ENCODE data around the gene SRSF6.

Gene SRSF6

GRCh38 chr20:43457640-43458421 lies at the start of gene SRSF6:
Gene SRSF6 (plus strand): TSS chr20:43457896. CDS start chr20:43458034, 138 bp downstream.
- H3K79me2 ChIP-seq (ENCODE audit: insufficient read depth, low read length) = peaks cover 13% of the 10 kb centered on the region
- TF ChIP-seq, protein P1, sequence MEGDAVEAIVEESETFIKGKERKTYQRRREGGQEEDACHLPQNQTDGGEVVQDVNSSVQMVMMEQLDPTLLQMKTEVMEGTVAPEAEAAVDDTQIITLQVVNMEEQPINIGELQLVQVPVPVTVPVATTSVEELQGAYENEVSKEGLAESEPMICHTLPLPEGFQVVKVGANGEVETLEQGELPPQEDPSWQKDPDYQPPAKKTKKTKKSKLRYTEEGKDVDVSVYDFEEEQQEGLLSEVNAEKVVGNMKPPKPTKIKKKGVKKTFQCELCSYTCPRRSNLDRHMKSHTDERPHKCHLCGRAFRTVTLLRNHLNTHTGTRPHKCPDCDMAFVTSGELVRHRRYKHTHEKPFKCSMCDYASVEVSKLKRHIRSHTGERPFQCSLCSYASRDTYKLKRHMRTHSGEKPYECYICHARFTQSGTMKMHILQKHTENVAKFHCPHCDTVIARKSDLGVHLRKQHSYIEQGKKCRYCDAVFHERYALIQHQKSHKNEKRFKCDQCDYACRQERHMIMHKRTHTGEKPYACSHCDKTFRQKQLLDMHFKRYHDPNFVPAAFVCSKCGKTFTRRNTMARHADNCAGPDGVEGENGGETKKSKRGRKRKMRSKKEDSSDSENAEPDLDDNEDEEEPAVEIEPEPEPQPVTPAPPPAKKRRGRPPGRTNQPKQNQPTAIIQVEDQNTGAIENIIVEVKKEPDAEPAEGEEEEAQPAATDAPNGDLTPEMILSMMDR (IDR thresholded peaks at IDR 0.05; ENCODE audit: low read length) = no peak
- TF ChIP-seq EZH2 (IDR thresholded peaks at IDR 0.05; ENCODE audit: borderline replicate concordance, low read length) = no peak
- peak within 1 kb of the TSS; percentile 88 for H3K27ac ChIP-seq (ENCODE audit: low read depth, low read length, poor library complexity, severe bottlenecking)
- peaks cover 43% of the 10 kb centered on the region for H3K36me3 ChIP-seq (ENCODE audit: insufficient read depth, low read length)
- peak within 1 kb of the TSS; percentile 82; the same call in 1 of the 2 replicates for H2AFZ ChIP-seq (ENCODE audit: low read length)
- H3K9me2 ChIP-seq (ENCODE audit: low read depth, low read length) = no peaks in the 10 kb centered on the region
- peak within 1 kb of the TSS; percentile 95 for H3K4me3 ChIP-seq (ENCODE audit: low read depth, low read length, poor library complexity, severe bottlenecking)
- peak within 1 kb of the TSS; percentile 81 for H3K4me2 ChIP-seq (ENCODE audit: low read length)
- H3K9me3 ChIP-seq (ENCODE audit: low read length) = no peaks in the 10 kb centered on the region
- no peaks in the 10 kb centered on the region for H3F3A ChIP-seq (ENCODE audit: insufficient read depth, low read length)
- H4K20me1 ChIP-seq (ENCODE audit: insufficient read depth, low read length) = peaks cover 5% of the 10 kb centered on the region
- H3K27me3 ChIP-seq (ENCODE audit: insufficient read depth, low read length) = no peaks in the 10 kb centered on the region
- peaks cover 16% of the 10 kb centered on the region for H3K4me1 ChIP-seq (ENCODE audit: insufficient read depth, low read length, severe bottlenecking)
- H3K9ac ChIP-seq (ENCODE audit: low read length) = peak within 1 kb of the TSS; percentile 99

GRCh38 chr20:43408848-43409576 lies 48.7 kb upstream of the SRSF6 start:
- H2AFZ ChIP-seq (ENCODE audit: low read length) = no peak overlapping the region
- H4K20me1 ChIP-seq (ENCODE audit: insufficient read depth, low read length) = no peaks in the 10 kb centered on the region
- no peak overlapping the region for H3K27ac ChIP-seq (ENCODE audit: low read depth, low read length, poor library complexity, severe bottlenecking)
- no peaks in the 10 kb centered on the region for H3K9me2 ChIP-seq (ENCODE audit: low read depth, low read length)
- H3K9ac ChIP-seq (ENCODE audit: low read length) = no peak overlapping the region
- no peak for TF ChIP-seq EZH2 (IDR thresholded peaks at IDR 0.05; ENCODE audit: borderline replicate concordance, low read length)
- TF ChIP-seq, protein P1 (IDR thresholded peaks at IDR 0.05; ENCODE audit: low read length) = peak; percentile 94
- no peak overlapping the region for H3K4me3 ChIP-seq (ENCODE audit: low read depth, low read length, poor library complexity, severe bottlenecking)
- no peaks in the 10 kb centered on the region for H3K36me3 ChIP-seq (ENCODE audit: insufficient read depth, low read length)
- H3K9me3 ChIP-seq (ENCODE audit: low read length) = no peaks in the 10 kb centered on the region
- no peaks in the 10 kb centered on the region for H3F3A ChIP-seq (ENCODE audit: insufficient read depth, low read length)
- no peaks in the 10 kb centered on the region for H3K79me2 ChIP-seq (ENCODE audit: insufficient read depth, low read length)
- no peak overlapping the region for H3K4me2 ChIP-seq (ENCODE audit: low read length)
- no peaks in the 10 kb centered on the region for H3K27me3 ChIP-seq (ENCODE audit: insufficient read depth, low read length)
- H3K4me1 ChIP-seq (ENCODE audit: insufficient read depth, low read length, severe bottlenecking) = no peaks in the 10 kb centered on the region

- Histone ChIP-seq H3K9me3 (ENCODE audit: low read length) (no peaks in the 10 kb centered on the region), H3K9ac (ENCODE audit: low read length) (no peak overlapping the region), H3K27me3 (ENCODE audit: insufficient read depth, low read length) (no peaks in the 10 kb centered on the region), H3K27ac (ENCODE audit: low read depth, low read length, poor library complexity, severe bottlenecking) (no peak overlapping the region), H3K4me3 (ENCODE audit: low read depth, low read length, poor library complexity, severe bottlenecking) (no peak overlapping the region), H3K4me2 (ENCODE audit: low read length) (no peak overlapping the region), H2AFZ (ENCODE audit: low read length) (no peak overlapping the region), H3K4me1 (ENCODE audit: insufficient read depth, low read length, severe bottlenecking) (no peaks in the 10 kb centered on the region), H3F3A (ENCODE audit: insufficient read depth, low read length) (no peaks in the 10 kb centered on the region), H3K36me3 (ENCODE audit: insufficient read depth, low read length) (no peaks in the 10 kb centered on the region), H4K20me1 (ENCODE audit: insufficient read depth, low read length) (no peaks in the 10 kb centered on the region), H3K79me2 (ENCODE audit: insufficient read depth, low read length) (no peaks in the 10 kb centered on the region), H3K9me2 (ENCODE audit: low read depth, low read length) (no peaks in the 10 kb centered on the region)
- no peak for TF ChIP-seq EZH2 (IDR thresholded peaks at IDR 0.05; ENCODE audit: borderline replicate concordance, low read length)
- TF ChIP-seq, protein P1 (IDR thresholded peaks at IDR 0.05; ENCODE audit: low read length) = no peak
Observed at GRCh38 chr20:43409577-43409913, 48.2 kb upstream of the SRSF6 start.
